Measurements from ENCODE around the gene TFIP11.

- TF ChIP-seq CTCF (IDR thresholded peaks at IDR 0.05 in 8 of 11, conservative IDR thresholded peaks at IDR 0.05 in 3 of 11) (no peak), POLR2AphosphoS5 (IDR thresholded peaks at IDR 0.05) (no peak)
Observed at GRCh38 chr22:26481694-26482093, 30.6 kb downstream of the TFIP11 start.
